Measurements from ENCODE around the gene CD96. TPM values are rescaled to one million over a fixed set of nuclear protein-coding genes. Genes with fewer than 3 reads are reported as not detected.

CD96 gene
- total and polyA plus RNA-seq, 2 experiments from 2014 or later = 0.60 to 2.0 TPM

- DNase-seq (ENCODE audit: low spot score) = no peak
- Histone ChIP-seq H4K20me1 (ENCODE audit: insufficient read depth, poor library complexity, severe bottlenecking) (no peaks in the 10 kb centered on the region), H2AFZ (no peak overlapping the region), H3K4me2 (no peak overlapping the region), H3K27me3 (no peaks in the 10 kb centered on the region), H3K9me2 (replicated peaks; ENCODE audit: insufficient read depth) (no peaks in the 10 kb centered on the region), H3K9me3 (ENCODE audit: low read depth) (no peaks in the 10 kb centered on the region), H3K27ac (no peak overlapping the region), H3K4me3 (no peak overlapping the region), H3K36me3 (replicated peaks; ENCODE audit: insufficient read depth, low read depth) (no peaks in the 10 kb centered on the region), H3K79me2 (peaks cover 3% of the 10 kb centered on the region), H3K4me1 (ENCODE audit: insufficient read depth) (no peaks in the 10 kb centered on the region)
- WGBS (ENCODE audit: low lambda C conversion rate, missing lambda C conversion rate) = 93% methylated on average over 2 of the region's 2 CpGs
- no peak for TF ChIP-seq EZH2phosphoT487 (IDR thresholded peaks at IDR 0.05; ENCODE audit: low read depth, severe bottlenecking, unreplicated experiment)
- TF ChIP-seq CTCF (IDR thresholded peaks at IDR 0.05; ENCODE audit: poor library complexity) = no peak
- no peak for TF ChIP-seq EZH2 (IDR thresholded peaks at IDR 0.05; ENCODE audit: borderline replicate concordance)
Measured at GRCh38 chr3:111694471-111694870, 152.5 kb downstream of the CD96 start.

- Histone ChIP-seq H4K20me1 (ENCODE audit: insufficient read depth, poor library complexity, severe bottlenecking) (no peaks in the 10 kb centered on the region), H2AFZ (no peak overlapping the region), H3K9me3 (ENCODE audit: low read depth) (no peaks in the 10 kb centered on the region), H3K27ac (no peak overlapping the region), H3K4me2 (no peak overlapping the region), H3K4me1 (ENCODE audit: insufficient read depth) (no peaks in the 10 kb centered on the region), H3K9me2 (replicated peaks; ENCODE audit: insufficient read depth) (no peaks in the 10 kb centered on the region), H3K27me3 (no peaks in the 10 kb centered on the region), H3K4me3 (no peak overlapping the region), H3K79me2 (no peaks in the 10 kb centered on the region), H3K36me3 (replicated peaks; ENCODE audit: insufficient read depth, low read depth) (no peaks in the 10 kb centered on the region)
- DNase-seq (ENCODE audit: low spot score) = no peak
- WGBS (ENCODE audit: low lambda C conversion rate, missing lambda C conversion rate) = 42% methylated on average over 1 of the region's 1 CpG
- TF ChIP-seq EZH2phosphoT487 (IDR thresholded peaks at IDR 0.05; ENCODE audit: low read depth, severe bottlenecking, unreplicated experiment) (no peak), CTCF (IDR thresholded peaks at IDR 0.05; ENCODE audit: poor library complexity) (no peak), EZH2 (IDR thresholded peaks at IDR 0.05; ENCODE audit: borderline replicate concordance) (no peak)
Measured at GRCh38 chr3:111695636-111696117, 153.7 kb downstream of the CD96 start.

- H3K79me2 ChIP-seq = no peaks in the 10 kb centered on the region
Measured at GRCh38 chr3:111700054-111700453, 158.1 kb downstream of the CD96 start.

More at GRCh38 chr3:111700054-111700453, 158.1 kb downstream of the CD96 start:
- Histone ChIP-seq H4K20me1 (ENCODE audit: insufficient read depth, poor library complexity, severe bottlenecking) (no peaks in the 10 kb centered on the region), H3K36me3 (replicated peaks; ENCODE audit: insufficient read depth, low read depth) (no peaks in the 10 kb centered on the region), H3K4me3 (no peak overlapping the region), H3K27me3 (no peaks in the 10 kb centered on the region), H3K4me1 (ENCODE audit: insufficient read depth) (no peaks in the 10 kb centered on the region), H2AFZ (no peak overlapping the region), H3K9me2 (replicated peaks; ENCODE audit: insufficient read depth) (no peaks in the 10 kb centered on the region), H3K9me3 (ENCODE audit: low read depth) (no peaks in the 10 kb centered on the region), H3K27ac (no peak overlapping the region), H3K4me2 (no peak overlapping the region)
- TF ChIP-seq EZH2phosphoT487 (IDR thresholded peaks at IDR 0.05; ENCODE audit: low read depth, severe bottlenecking, unreplicated experiment) = no peak
- no peak for TF ChIP-seq EZH2 (IDR thresholded peaks at IDR 0.05; ENCODE audit: borderline replicate concordance)
- TF ChIP-seq CTCF (IDR thresholded peaks at IDR 0.05; ENCODE audit: poor library complexity) = no peak
- WGBS (ENCODE audit: low lambda C conversion rate, missing lambda C conversion rate) = 75% methylated on average over 3 of the region's 3 CpGs
- no peak for DNase-seq (ENCODE audit: low spot score)

All from hepatocyte (in vitro differentiated cells).